HG02970 (cell line): ENCODE results near the gene TERC.

Experiments used
- ATAC-seq: cut with Tn5 transposase; IDR thresholded peaks from one replicate; pipeline ENCODE4 v1.9.1; 2021; ENCODE audit warnings: mild to moderate bottlenecking, moderate library complexity, moderate number of reproducible peaks; ENCODE audit not compliant: unreplicated experiment, low FRiP score

TERC gene

DNA sequence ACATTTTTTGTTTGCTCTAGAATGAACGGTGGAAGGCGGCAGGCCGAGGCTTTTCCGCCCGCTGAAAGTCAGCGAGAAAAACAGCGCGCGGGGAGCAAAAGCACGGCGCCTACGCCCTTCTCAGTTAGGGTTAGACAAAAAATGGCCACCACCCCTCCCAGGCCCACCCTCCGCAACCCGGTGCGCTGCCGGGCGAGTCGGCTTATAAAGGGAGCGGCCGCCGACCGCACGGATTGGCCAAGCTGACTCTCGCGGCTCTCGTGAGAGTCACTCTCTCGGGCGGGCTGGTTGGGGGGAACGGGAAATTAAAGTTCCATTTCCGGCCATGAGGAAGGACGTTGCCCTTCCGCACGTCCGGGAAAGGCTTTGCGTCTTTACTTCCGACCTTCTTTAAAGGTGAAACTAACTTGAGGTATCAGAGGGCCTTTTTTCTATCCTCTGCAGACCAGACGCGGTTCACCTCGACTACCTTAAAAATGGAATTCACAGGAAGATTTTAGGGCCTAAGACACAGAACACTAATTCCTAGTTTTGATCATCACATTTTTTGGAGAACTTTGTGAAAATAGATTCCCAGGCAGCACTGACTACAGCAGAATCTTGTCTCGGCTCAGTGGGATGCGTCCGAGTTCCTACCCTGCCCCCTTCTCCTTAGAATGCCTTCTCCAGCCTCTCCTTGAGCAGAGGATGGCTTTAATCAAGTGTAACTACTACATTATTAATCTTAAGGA, at the start of gene TERC:
TERC (minus strand) TSS at position 179 of the 731 bp plus-strand sequence.
- peak; percentile 83 for ATAC-seq

DNA sequence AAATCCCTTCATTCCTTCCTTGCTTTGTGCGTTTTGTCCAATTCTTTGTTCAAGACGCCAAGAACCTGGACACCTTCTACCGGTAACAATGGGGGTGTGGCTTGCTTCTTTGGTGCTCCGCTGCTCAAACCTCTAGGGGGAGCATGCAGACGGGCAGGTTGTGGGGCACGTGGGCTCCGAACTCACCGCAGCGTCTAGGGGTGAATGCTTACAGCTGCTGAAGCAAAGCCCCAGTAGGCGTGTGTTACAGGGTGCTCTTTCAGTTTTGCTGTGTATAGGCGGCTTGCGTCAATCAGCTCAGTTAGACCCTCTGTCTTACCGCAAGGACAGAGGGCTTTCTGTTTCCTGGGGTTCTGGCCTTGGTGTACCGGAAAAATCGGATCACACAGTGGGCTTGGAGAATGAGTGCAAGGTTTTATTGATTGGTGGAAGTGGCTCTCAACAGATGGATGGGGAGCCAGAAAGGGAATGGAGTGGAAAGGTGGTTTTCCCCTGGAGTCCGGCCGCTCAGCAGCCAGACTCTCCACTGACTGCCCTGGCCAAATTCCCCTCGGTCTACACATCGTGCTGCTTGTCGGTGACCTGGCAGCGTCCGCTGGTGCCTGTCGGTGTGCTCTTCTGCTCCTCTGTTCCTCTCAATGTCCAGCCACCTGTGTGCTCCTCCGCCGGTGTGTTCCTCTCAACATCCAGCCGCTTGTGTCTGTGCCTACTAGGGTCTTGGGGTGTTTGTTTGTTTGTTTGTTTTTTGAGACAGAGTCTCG, 49.1 kb upstream of the TERC start:
- ATAC-seq: peak; percentile 84

DNA sequence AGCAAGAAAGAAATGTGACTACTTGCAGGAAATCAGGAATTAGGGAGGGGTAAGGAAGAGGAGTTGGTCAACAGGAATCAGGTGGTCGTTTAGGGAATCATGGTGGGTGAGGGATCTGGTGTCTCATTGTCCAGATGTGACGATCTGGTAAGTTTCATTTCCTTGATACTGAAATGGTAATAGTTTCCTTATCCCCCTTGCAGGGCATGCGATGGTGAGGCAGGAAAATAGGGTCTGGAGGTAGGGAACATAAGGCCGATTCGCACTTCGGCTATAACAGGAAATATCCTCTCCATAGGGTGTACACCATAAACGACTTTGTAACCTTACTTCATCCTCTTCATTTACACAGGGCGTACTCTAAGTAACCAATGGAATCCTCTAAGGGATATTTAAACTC, 48.4 kb upstream of the TERC start:
- ATAC-seq: no peak

DNA sequence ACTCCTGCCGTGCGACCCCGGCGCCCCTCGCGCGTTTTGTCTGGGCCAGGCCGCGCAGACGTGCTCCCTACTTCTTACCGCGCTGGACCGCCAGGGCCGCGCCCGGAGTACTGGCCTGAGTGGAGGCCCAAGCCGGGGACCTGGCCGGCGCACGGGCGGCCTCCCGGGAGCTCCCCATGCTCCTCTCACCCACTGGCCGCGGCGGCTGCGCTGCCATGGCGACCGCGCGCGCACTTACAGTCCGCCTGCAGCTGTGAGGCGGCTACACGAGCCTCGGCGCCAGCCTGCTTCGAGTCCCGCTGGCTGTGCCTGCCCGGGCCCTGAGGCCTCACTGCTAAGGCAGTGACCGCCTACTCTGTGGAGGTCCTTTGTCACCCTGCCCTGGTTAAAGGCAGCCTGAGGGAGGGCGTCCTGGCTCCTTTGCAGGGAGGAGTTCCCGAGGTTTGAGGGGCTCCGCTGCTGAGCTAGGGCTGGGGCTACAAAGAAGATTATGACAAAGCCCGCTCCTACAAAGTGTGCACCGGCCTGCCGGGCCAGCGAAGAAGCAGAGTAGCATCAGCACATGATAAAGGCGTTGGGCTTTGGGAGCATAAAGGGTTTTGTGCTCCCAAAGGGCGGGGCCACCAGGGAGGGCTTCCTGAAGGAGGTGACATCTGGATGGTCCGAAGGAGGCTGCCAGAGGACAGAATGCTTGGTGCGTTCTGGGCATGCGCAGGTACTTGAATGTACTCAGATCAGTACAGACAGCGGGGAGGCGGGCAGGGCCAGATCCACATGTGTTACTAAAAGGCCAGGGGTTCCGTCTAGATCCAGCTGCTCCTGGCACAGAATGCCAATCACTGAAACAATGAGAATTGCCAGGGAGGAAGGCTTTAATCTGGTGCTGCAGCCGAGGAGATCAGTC, 47.7 kb upstream of the TERC start, which contains the start of the genes LRRC34 and LRRIQ4:
LRRC34 (minus strand) TSS at position 573 of the 904 bp plus-strand sequence; CDS start at position 217, 356 bp downstream.
LRRIQ4 (plus strand) TSS at position 539 of the 904 bp plus-strand sequence. CDS start 9,052 bp downstream, outside the sequence.
- no peak for ATAC-seq

DNA sequence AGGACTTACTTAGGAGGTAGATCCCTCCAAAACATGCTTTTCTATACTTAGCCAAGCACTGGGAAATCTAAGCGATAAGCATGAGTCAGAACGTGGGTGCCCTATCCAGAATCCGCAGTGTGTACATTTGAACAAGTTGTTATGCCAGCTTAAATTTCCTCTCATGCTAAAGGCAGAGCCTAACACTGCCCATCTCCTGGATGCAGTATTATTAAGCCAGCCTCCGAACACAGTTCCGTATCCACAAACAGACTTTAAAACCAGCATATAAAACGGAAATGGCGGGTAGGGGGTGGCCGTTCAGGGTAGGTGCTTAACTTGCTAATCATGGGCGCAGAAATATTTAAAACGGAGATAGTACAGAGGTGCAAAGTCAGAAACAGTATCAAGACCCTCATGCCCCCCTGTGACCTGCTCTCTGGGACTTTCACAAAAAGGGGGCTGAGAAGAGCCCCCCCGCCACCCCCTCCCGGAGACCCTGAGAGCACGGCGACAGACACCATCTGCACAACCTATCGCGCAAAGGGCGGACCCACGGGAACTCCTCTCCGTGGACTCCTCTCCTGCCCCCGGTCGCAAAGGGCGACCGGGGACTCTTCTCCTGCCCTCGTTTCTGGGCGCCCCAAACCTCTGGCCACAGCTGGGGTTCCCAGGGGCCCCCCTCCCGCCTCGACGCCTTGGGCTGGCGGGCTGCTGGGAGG, 46.9 kb upstream of the TERC start:
- ATAC-seq: no peak

DNA sequence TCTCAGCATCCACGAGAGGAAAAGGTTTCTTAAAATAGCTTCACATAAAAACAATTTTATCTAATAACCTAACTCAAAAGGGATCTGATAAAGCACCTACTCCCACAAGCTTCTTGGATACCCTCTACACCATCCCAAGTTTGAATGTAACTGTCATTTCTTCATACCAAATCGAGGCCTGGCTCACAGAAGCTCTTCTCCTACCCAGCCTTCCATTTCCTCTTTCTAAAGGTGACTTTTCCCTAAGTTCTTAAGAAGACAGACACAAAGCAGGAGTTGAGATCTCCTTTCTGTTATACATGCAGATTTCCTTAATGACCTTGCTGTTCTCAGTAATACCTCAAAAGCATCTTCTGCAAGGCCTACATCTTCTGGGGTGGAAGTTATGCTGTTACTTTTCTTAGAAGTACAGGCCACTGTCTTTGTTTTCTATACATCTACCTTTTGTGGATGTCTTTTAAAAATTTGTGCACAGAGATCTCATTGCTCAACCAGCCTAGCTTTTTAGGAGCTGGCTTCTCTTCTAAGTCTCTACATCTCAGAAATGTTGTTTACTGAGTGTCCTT, 44.5 kb upstream of the TERC start:
- ATAC-seq: no peak

DNA sequence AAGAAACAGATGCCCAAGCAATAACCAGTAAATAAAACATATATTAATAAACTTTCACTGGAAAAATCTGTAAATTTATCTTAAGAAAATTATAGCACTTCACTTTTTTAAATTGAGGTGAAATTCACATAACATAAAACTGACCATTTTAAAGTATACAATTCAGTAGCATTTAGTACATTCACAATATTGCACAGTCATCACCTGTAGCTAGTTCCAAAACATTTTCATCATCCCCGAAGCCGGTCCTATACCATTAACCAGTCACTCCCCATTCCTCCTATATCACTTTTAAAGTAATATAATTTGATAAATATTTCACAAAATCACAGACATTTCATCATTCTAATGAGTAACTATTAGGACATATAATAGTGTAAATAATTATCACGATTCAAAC, 39.8 kb upstream of the TERC start:
- ATAC-seq: no peak

DNA sequence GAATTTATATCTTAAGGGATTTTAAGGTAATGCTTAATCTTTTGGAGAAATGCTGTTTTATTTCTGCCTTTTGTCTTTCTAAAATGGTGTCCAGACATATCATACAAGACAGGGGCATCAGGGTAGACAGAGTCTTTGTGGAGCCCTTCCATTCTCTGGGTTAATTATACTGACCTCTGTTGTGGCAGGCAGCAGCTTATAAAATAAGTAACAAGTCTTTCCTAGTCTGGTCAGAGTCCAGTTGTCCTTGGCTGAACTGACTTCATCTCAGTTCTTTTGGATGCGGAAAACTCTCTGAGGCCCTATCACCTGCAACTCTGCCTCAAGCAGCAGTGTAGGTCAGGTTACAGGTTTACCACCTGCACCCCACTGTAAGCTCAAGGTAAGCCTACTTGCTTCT, 27.5 kb upstream of the TERC start:
- no peak for ATAC-seq

DNA sequence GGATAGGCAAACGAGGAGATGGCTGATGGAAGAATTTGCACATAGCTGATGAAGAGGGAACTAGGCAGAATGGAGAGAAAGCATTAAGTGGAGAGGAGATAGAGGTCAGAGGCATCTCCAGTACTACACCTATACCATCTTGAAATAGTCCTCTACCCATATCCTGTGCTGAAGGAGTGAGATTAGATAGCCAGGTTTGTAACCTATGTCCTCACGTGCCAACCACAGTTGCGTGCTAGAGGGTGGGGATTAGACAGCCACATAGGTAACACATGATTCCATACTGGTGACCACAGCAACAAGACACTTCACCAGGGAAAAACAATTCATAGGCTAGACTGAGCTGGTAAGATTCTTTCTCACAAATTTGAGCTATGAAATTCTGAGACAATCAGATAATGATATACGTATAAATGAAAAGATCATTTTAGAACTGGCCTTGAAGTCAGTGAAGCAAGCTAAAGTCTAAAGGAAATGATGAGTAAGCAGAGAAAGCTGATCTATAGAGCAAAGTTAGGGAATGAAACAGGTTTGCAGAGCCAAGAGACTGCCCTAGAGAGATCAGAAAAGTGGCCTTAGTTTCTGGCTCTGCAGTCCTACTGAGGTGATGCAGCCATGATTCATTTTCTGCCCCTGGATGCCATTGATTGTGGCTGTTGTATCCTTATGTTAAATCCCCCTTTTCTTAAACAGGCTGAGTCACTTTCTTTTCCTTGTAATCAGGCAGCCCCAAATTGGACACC, 26.0 kb upstream of the TERC start:
- no peak for ATAC-seq

DNA sequence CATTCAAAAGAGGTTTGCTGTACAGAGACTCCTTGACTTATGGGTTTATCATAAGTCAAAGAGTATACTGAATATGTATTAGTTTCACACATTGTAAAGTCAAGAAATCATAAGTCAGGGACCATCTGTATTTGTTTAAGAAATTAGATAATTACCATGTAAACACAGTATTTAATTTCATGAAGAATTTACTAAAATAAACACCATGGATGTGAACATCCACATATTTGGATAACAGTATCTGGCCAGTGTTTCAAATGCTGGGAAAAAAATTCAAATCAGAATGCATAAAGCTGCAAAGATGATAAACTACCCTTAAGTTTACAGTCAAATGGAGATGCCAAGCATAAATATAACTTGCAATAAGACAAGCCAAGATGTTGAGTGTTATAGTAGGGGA, 25.4 kb upstream of the TERC start:
- ATAC-seq: no peak

DNA sequence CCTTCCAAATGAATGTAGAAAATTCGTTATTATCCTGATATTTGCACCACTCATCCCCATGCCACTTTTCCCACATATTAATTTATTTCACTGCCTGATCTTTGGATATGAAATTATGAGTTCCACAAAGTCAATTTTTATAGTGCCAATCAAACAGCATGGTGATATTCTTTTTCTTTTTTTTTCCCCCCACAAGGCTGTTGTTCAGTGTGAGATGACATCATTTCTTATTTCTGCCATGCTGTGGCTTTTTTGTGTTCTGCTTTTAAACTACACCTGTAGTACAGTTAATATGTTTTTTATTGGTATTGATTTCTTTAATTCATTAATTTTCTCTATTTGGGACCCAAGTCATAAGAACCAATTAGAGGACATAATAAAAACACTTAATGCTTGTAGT, 22.9 kb upstream of the TERC start:
- ATAC-seq: no peak

DNA sequence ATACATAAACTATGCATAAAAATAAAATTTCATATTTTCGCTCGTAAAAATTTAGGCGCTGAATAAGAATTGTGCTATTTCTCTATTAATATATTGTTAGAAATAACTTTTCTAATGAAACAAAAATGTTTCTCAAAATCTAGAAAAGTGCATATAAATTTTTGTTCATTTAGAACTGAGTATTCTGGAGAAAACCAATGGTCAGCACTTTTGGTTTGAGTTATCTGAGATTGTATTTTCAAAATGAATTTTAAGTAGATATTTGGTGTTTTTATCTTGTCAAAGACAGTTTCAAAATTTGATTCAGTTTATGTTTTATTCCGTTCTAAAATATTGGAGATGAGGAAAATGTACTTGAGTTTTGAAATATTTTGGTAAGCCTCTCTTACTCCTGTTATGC, 22.3 kb upstream of the TERC start:
- ATAC-seq: no peak

DNA sequence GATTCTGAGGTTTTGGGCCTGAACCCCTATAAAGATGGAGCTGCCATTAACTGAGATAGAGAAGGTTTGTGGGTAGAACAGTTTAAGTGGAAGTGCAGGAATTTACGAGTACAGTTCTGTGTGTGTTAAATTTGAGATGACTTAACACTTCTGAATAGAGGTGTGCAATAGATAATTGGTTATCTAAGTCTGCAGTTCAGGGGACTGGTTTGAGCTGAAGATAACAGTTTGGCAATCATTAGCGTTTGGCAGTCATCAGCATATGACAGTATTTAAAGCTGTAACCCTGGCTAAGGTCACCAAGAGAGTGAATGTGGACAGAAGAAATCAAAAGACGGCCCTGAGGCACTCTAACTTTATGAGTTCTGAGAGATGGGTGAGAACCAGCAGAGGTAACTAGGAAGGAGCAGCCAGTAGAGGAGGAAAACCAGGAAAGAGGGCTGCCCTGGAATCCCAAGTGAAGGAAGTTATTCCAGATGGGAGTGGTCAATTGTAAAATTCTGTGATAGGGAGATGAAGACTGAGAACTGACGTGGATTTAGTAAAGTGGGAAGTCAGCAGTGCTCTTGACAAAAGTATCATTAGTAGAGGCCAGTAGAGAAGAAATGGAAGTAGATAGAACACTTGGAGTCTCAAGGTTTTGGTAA, 16.5 kb upstream of the TERC start:
- ATAC-seq: no peak

DNA sequence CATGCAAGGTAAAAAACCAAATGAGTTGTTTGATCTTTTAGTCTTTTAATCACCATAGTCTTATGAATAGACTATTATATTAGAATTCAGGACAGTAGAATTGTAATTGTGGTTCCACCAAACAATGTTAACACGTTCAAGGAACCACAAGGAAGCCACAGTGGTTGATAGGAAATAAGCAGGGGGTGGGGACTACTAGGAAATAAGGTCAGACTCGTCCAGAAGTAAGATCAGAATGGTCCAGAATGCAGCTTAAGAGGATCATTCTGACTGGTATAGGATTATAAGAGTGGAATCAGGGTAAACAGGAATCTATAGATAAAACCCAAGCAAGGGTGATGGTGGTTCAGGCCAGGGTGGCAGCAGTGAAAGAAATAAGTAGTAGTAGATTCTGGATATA, 15.9 kb upstream of the TERC start:
- no peak for ATAC-seq

DNA sequence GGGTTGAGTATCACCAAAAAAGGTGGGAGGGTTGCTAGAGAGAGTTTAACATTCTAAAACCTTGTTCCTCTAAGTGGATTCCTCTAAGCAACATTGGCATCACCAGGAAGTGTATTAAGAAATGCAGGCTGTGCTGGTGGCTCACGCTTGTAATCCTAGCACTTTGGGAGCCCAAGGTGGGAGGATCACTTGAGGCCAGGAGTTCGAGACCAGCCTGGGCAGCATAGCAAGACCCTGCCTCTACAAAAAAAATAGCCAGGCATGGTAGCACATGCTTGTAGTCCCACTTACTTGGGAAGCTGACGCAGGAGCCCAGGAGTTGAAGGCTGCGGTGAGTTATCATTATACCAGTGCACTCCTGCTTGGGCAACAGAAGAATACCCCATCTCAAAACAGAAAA, 13.0 kb upstream of the TERC start:
- ATAC-seq: no peak

DNA sequence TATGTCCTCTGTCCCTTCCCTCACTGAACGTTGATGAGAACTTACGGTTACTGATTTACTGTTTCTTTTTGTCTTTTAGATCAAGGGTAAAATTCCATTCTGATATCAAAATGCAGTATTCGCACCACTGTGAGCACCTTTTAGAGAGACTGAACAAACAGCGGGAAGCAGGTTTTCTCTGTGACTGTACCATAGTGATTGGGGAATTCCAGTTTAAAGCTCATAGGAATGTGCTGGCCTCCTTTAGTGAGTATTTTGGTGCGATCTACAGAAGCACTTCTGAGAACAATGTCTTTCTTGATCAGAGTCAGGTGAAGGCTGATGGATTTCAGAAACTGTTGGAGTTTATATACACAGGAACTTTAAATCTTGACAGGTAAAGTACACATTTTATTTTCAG, 9.3 kb upstream of the TERC start:
- ATAC-seq: no peak

DNA sequence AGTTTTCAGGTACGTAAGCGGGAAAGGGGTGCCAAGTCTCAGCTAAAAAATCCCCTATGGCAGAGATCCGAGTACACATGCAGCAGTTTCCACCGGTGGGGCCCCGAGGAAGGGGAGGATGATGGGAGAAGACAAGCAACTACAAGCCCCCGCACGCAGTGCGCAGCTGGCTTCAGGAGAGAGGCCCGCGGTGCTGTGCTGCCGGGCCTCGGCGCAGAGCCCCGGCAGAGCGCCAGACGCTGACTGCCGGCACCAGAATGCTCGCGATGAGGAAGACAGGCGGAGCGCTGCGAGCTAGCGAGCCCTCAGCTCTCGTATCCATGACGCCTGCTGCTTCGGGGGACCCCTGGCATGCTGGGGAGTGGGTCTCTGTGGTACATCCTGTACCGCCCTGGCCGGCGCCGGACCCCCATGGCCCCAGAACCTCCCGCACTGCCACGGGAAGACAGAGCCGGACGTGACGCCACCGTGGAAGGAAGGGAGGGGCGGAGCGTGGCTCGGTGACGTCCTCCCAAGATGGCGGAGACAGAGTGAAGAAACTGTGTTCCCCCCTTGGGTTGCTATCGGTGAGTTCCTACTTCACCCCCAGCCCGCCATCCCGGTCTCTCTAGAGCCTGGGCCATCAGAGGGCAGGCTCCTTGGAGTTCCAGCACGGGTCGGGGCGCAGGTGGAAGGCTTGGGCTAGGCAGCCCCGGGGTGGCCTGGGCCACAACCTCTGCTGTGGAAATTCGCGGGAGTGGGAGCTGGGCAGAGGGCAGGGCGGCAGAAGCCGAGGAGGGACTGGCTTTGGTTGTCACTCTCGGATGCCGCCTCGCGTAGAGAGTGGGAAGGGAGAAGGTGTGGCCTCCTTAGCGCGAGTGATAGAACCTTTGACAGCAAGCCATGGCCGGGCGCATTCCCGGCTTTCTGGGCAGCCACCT, 8.3 kb upstream of the TERC start, which contains the start of gene MYNN:
MYNN (plus strand) TSS at position 500 of the 920 bp plus-strand sequence. CDS start 900 bp downstream, outside the sequence.
- ATAC-seq: peak; percentile 78
